Activated CD8-positive, alpha-beta memory T cell treated with anti-CD3 and anti-CD28 coated beads for 36 hours (primary cell): ENCODE measurements around the gene SCUBE1. TPM values are rescaled to one million over a fixed set of nuclear protein-coding genes. Genes with fewer than 3 reads are reported as not detected.

Experiments
- CTCF ChIA-PET: fragments of 350-600 bp; sonication (Branson Sonifier 250); formaldehyde crosslinking; loops from one replicate; lab custom pipeline; 2021; ENCODE audit warnings: antibody characterized with exemption; lab: Charles Lee
- POLR2A ChIA-PET: fragments of 350-600 bp; sonication (Branson Sonifier 250); formaldehyde crosslinking; loops from one replicate; lab custom pipeline; 2021; ENCODE audit warnings: antibody characterized with exemption; lab: Charles Lee
- total RNA-seq, 2 experiments: library from RNA; stranded (reverse); gene quantifications; one replicate each; pipeline ENCODE4 v1.2.3, GENCODE V29; 2021

SCUBE1 gene
- total RNA-seq, 2 experiments from 2014 or later = 0.08 to 0.31 TPM

- ChIA-PET CTCF (no interaction called here), POLR2A (no interaction called here)
These were observed 85.6 kb downstream of the SCUBE1 start for GRCh38 chr22:43257549-43257948.

- ChIA-PET POLR2A (no interaction called here), CTCF (no interaction called here)
These were observed 86.1 kb downstream of the SCUBE1 start for GRCh38 chr22:43256976-43257545.

DNA sequence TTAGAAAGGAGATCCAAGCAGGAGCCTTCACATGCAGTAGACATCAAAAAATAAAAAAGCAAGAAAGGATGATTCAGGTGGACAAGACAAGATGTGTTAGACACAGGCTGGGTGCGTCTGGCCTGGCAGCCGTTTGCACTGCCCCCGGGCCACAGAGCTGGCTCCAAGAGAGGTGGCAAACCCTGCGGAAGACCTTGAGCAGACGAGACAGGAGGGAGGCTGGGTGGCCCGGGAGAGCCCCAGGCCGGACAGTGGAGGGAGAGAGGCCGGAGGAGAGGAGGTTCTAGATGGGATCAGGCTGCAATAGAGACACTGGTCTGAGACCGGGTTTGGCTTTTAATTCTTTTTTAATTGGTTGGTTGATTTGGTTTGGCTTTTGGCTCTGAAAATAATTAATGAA is 86.6 kb downstream of the SCUBE1 start:
- POLR2A ChIA-PET = no interaction called here
- CTCF ChIA-PET = no interaction called here

DNA sequence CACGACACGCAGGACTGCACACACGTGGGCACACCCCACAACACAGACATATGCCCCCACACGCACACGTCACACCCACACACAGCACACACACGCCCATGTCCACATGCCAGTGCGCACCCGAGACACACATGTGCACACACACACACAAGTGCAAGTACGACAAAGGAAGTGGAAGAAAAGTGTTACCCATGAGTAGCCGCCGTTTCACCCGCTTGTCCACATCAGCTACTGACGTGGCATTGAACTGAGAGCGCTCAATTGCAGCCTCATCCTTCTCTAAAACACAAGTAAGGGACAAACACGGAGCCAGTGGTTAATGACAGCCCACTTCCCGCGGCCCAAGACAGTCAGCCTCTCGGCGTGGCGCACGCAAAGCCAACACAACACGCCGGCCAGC is 87.9 kb downstream of the SCUBE1 start:
- ChIA-PET CTCF (interaction anchor here (1.1 kb wide), 1 partner anchor 24 kb away, joined by 3 read pairs; no protein-coding TSS in a partner anchor), POLR2A (no interaction called here)

GRCh38 chr22:43253839-43254238 is 89.3 kb downstream of the SCUBE1 start:
- CTCF ChIA-PET = no interaction called here
- POLR2A ChIA-PET = no interaction called here

DNA sequence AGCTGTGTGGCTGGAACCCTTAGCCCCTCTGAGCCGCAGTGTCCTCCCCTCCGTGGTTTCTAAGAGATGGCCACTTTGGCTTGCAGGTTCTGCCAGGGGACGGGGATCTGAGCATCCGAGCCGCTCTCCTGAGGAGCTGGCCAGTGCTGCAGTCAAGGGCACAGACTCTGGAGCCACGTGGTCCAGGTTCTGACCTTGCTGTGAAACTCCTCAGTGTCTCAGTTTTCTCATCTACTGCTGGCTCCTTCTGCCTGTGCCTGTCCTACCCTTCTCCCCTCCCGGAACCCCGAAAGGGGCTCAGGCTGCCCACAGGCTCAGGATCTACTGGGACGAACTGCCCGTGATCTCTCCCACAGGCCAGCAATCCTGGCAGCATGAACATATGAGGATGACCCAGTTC is 90.9 kb downstream of the SCUBE1 start:
- CTCF ChIA-PET = no interaction called here

DNA sequence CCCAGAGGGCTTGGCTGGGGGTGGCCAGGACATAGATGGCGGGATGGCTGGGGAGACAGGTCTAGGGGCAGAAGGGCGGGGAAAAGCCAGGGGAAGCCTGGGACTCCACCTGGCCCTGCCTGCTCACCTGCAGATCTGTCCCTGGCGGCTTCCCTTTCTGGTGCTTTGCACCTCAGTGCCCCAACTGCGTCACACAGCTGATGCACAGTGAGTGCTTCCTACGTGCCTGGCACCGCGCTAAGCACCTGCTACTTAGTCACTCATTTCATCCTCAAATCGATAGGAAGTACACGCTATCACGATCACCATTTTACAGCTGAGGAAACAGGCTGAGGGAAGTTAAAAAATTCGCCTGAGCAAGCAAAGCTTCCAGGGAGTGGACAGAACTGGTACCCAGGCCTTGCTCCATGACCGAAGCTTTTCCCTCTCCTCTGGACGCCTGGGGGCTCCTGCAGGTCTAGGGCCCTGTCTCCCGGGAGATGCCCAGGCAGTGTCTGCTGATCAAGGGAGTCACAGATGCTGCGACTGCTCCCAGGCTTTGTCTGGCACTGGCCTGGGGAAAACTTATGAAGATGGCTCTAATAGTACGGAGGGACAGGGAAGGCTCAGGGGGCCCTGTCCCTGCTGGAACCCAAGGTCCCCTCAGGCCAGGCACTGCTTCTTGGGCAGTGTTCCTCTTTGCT is 93.2 kb downstream of the SCUBE1 start:
- POLR2A ChIA-PET = no interaction called here
- CTCF ChIA-PET = interaction anchor here (0.9 kb wide), 1 partner anchor 19 kb away, joined by 3 read pairs; no protein-coding TSS in a partner anchor

More for the DNA sequence above, 90.9 kb downstream of the SCUBE1 start:
- POLR2A ChIA-PET = no interaction called here

DNA sequence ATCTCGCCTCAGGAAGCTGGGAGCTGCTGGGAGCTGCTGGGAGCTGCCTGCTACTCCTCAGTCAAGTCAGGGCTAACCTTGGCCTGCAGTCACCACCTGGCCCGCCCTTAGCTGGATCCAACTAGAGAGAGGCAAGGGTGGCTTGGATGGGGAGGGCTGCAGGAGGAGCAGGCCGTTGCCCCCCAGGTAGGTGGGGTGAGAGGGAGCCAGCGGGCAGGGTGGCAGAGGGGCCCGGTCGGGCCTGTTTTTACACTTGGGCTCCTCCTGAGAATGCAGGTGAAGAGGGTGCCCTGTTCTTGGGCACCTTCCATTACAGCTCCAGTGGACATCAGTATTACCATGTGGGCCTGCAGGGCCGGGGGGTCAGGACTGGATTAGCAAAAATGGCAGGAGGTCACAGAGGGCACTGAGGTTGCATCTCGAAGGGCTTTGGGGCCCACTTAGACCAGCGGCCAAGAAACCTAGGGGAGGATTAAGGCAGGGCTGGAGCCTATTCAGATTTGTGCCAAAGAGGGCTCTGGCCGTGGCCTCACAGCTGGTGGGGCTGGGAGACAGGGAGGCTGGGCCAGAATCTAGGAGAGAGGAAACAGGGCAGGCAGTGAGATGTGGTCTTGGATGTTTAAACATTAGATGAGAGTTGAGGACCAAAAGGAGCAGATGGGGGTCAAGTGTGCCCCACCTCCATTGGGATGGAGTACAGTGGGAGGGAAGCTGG is 95.5 kb downstream of the SCUBE1 start:
- CTCF ChIA-PET = interaction anchor here (1.2 to 1.4 kb wide), 2 partner anchors 16 to 18 kb away, joined by 3 to 4 read pairs; no protein-coding TSS in a partner anchor
- POLR2A ChIA-PET = no interaction called here

DNA sequence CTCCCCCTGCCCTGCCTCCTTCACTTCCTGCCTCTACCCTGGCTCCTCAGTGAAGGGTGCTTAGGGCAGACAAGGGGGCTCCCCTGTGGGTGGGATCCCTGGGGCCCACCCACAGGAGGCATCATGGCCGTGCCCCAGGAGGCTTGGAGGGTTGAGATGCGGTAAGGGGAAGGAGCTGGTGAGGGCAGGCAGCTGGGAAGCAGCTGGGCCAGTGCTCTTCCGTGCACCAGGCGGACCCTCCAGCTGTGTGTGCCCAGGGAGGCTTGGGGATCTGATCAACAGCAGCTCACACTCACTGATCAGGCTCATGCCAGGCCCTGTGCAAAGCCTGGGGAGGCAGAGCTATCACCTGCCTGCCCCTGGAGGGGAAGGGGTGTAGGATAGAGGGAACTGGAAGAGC is 97.0 kb downstream of the SCUBE1 start:
- ChIA-PET CTCF (interaction anchor here (1.0 kb wide), 1 partner anchor 15 kb away, joined by 3 read pairs; no protein-coding TSS in a partner anchor), POLR2A (interaction anchor here (0.6 kb wide), 1 partner anchor 116 kb away, joined by 3 read pairs; no protein-coding TSS in a partner anchor)

- ChIA-PET CTCF (no interaction called here), POLR2A (no interaction called here)
These were observed 97.5 kb downstream of the SCUBE1 start for GRCh38 chr22:43245717-43246116.

GRCh38 chr22:43244803-43245527 is 98.2 kb downstream of the SCUBE1 start:
- ChIA-PET CTCF (no interaction called here), POLR2A (no interaction called here)

GRCh38 chr22:43244402-43244801 is 98.8 kb downstream of the SCUBE1 start:
- ChIA-PET POLR2A (no interaction called here), CTCF (no interaction called here)

- CTCF ChIA-PET = no interaction called here
- POLR2A ChIA-PET = no interaction called here
These were observed 99.8 kb downstream of the SCUBE1 start for GRCh38 chr22:43243324-43243723.

DNA sequence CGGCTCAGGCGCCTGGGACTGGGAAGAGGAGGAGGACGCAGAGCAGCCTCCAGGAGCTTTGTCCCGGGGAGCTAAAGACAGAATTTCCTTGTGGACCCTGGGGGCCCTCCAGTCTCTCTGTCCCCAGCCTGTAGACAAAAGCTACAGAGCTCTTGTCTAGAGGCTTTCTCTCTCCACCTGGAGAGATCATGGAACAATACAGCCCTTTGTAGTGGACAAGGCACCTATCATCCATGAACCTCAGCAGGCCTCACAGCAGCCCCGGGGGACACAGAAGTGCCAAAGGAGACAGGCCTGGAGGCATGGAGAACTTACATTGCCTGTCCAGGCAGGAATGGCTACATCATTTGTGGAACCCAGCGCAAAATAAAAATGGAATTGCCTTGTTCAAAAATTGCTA is 100.5 kb downstream of the SCUBE1 start:
- ChIA-PET CTCF (no interaction called here), POLR2A (no interaction called here)

- CTCF ChIA-PET = no interaction called here
These were observed 101.3 kb downstream of the SCUBE1 start for GRCh38 chr22:43241699-43242386.

DNA sequence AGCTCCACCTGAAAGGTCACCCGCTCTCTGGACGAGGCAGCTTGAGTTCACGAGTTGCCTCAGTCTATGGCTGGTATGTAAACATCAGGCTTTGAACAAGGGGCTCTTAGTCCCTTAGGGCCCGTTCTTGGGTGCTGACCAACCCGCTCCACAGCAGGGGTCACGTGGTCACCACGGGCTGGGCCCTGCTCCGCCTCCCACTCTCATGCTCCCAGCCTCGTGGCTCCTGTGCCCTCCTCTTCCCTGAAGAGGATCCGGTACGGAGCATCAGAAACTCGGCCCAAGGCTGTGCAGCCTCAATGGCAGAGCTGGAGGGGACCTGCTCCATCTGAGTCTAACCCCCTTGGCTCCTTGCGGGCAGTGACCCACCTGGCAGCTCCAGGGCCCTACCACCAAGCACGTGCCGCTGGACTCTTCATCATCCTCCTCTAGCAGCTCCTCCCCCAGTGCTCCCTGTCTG is 102.0 kb downstream of the SCUBE1 start:
- ChIA-PET CTCF (no interaction called here), POLR2A (no interaction called here)

More at GRCh38 chr22:43241699-43242386, 101.3 kb downstream of the SCUBE1 start:
- POLR2A ChIA-PET = no interaction called here

DNA sequence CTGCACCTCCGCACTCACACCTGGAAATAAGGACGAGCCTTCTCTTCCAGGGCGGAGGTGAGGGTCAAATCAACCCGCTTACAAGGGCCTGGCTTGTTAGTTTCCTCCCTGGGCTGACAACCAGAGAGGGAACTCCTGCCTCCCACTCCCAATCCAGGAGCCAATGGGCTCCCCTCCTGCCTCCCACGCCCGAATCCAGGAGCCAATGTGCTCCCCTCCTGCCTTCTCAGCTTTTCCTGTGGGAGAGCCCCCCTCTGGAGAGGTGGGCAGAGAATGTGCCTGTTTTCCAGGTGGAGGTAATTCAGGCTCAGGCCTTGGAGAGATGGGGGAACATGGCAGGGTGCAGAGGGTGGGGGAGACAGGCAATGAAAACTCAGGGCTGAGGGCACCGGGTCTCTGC is 102.6 kb downstream of the SCUBE1 start:
- ChIA-PET CTCF (no interaction called here), POLR2A (no interaction called here)

DNA sequence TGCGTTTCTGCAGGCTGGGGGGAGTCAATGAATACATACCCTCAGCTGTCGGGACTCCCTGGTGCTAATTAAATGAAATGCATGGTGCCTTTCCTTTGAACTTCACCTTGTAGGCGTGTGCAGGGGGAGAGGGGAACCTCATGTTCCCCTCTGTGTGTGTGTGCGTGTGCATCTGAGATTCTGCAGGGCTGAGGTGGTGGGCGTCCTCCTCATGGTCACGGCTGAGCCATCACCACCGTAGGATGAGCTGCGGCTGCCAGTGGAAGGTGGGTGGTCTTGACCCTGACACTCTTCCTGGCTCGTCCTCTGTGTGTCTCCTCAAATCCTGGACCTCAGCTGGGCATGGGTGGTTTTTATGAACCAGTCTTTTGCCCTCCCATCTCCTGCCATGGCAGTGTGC is 103.2 kb downstream of the SCUBE1 start:
- ChIA-PET POLR2A (no interaction called here), CTCF (no interaction called here)

DNA sequence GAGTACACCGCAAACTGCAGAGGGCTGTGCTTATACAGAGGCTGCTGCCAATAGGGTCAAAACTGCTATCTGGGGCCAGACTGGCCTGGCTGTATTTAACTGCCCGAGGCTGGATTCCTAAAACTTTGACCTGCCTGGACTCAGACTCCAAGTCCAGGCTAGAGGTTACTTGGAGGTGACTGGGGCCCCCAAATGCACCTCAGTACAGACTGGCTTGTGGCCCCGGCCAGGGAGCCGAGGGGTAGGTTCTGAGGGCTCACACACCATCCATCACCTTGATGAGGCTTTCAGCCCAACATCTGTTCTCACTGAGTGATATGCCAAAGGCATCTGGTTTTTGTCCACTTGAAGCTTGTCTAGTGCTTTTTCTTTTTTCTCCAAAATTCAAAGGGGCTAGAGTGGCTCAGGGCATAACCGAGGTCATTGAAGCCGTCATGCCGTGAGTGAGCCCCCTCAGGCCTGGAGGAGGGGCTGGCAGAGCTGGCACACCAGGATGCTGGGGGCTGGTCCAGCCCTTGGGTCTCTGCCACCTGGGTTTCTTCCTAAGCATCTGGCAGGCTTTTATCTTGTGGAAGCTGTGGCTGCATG is 103.9 kb downstream of the SCUBE1 start:
- POLR2A ChIA-PET = no interaction called here

More for the DNA sequence above, 103.9 kb downstream of the SCUBE1 start:
- CTCF ChIA-PET = interaction anchor here (1.7 kb wide), 1 partner anchor 108 kb away, joined by 5 read pairs; no protein-coding TSS in a partner anchor
